Activated naive CD4-positive, alpha-beta T cell treated with anti-CD3 and anti-CD28 coated beads, Interleukin-2, amount 10 ng/mL, durations not matched to agents 7 days and 5 days (primary cell): ENCODE data around the gene BPGM.

Experiments
- CTCF ChIA-PET: fragments of 350-600 bp; sonication (Branson Sonifier 250); formaldehyde crosslinking; loops from one replicate; lab custom pipeline; 2021; ENCODE audit warnings: antibody characterized with exemption; lab: Charles Lee
- DNase-seq: peaks from one replicate; pipeline ENCODE4 v3.0.0-alpha.2; 2020
- H3K27ac Mint-ChIP-seq: one replicate; pipeline ENCODE4 v1.8.0; 2021; ENCODE audit warnings: mild to moderate bottlenecking, moderate library complexity, mixed read lengths
- H3K27me3 Mint-ChIP-seq: one replicate; pipeline ENCODE4 v1.8.0; 2021; ENCODE audit warnings: mild to moderate bottlenecking, mixed read lengths
- H3K36me3 Mint-ChIP-seq: one replicate; pipeline ENCODE4 v1.8.0; 2021; ENCODE audit warnings: mixed read lengths
- H3K4me1 Mint-ChIP-seq: one replicate; pipeline ENCODE4 v1.8.0; 2021; ENCODE audit warnings: mixed read lengths
- H3K4me3 Mint-ChIP-seq: one replicate; pipeline ENCODE4 v1.8.0; 2021; ENCODE audit warnings: mild to moderate bottlenecking, moderate library complexity, mixed read lengths
- H3K9me3 Mint-ChIP-seq: one replicate; pipeline ENCODE4 v1.8.0; 2021; ENCODE audit warnings: mixed read lengths

BPGM gene

GRCh38 chr7:134699021-134699818, 52.6 kb downstream of the BPGM start:
- DNase-seq: no peak

DNA sequence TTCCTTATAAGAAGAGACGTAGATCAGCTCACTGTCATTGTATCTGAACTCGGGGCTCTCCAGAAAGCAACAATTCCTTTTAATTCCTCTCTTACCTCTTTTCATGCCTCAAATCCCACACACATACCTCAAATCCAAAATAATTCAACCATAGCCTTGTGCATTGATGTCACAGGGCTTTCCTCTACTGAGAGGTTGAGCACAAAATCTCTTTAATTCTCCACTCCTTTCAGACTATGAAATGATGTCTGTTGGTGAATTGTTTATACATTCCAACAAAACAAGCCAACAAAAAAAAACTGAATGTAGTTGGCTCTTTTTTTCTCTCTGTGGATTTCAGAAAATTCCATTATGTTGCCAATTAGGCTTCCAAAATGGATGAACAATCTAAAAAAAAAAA, 53.2 kb downstream of the BPGM start:
- no peaks in the 10 kb centered on the region for H3K36me3 Mint-ChIP-seq
- no peak overlapping the region for H3K27ac Mint-ChIP-seq
- no peak for DNase-seq
- no peak overlapping the region for H3K4me3 Mint-ChIP-seq
- H3K4me1 Mint-ChIP-seq: no peaks in the 10 kb centered on the region
- no peaks in the 10 kb centered on the region for H3K9me3 Mint-ChIP-seq
- peaks cover 7% of the 10 kb centered on the region for H3K27me3 Mint-ChIP-seq
- CTCF ChIA-PET: interaction anchor here (1.4 to 3.9 kb wide), 4 partner anchors 9 to 88 kb away, joined by 4 to 31 read pairs (median 10); no protein-coding TSS in a partner anchor

More at GRCh38 chr7:134699021-134699818, 52.6 kb downstream of the BPGM start:
- Mint-ChIP-seq H3K36me3 (no peaks in the 10 kb centered on the region), H3K27ac (no peak overlapping the region), H3K27me3 (peaks cover 7% of the 10 kb centered on the region), H3K4me1 (no peaks in the 10 kb centered on the region), H3K9me3 (no peaks in the 10 kb centered on the region), H3K4me3 (no peak overlapping the region)
- CTCF ChIA-PET: interaction anchor here (1.4 to 3.9 kb wide), 3 partner anchors 9 to 66 kb away, joined by 4 to 31 read pairs (median 15); no protein-coding TSS in a partner anchor

GRCh38 chr7:134701272-134701671, 54.6 kb downstream of the BPGM start:
- H3K27me3 Mint-ChIP-seq: peaks cover 7% of the 10 kb centered on the region
- H3K36me3 Mint-ChIP-seq: no peaks in the 10 kb centered on the region
- DNase-seq: no peak
- H3K4me1 Mint-ChIP-seq: no peaks in the 10 kb centered on the region
- H3K4me3 Mint-ChIP-seq: no peak overlapping the region
- CTCF ChIA-PET: interaction anchor here (0.7 to 3.9 kb wide), 8 partner anchors 10 to 268 kb away, joined by 3 to 31 read pairs (median 4); no protein-coding TSS in a partner anchor
- H3K27ac Mint-ChIP-seq: no peak overlapping the region
- H3K9me3 Mint-ChIP-seq: no peaks in the 10 kb centered on the region

DNA sequence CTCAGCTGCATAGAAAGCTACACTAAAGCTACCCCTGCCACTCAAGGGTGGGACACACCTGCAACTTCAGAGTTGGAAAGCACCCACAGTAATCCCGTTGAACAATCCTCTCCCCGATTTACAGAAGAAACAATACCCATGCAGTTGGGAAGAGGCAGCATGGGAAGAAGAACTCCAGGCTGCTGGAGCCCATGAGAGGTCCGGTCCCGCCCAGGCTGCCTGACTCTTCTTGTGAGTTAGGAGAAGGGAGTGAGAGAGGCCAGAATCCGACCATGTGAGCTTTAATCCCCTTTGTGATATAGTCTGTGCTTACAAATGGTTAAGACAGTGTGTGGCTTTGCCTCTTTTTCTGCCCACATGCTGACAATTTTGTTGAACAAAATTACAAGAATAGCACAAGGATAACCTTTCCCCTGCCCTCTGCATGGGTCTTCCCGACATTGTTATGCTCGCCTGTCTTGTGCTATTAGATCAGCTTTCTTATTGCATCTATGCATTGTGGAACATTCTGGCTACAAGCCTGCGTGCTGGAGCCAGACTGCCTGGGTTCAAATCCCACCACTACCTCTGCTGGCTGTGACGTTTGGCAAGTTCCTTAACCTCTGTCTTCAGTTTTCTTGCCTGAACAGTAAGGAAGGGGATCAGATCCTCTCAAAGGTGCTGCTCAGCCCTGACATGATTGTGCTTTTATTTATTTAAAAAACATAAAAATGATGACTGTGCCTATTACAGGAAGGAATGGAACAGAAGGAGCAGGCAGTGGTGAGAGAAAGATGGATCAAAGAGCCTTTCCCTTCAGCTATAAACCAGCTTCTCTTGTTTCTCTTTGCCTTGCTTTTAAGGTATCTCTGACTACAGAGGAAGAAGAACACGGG, 56.0 kb downstream of the BPGM start:
- Mint-ChIP-seq H3K27ac (no peak overlapping the region), H3K4me1 (no peaks in the 10 kb centered on the region), H3K9me3 (no peaks in the 10 kb centered on the region), H3K27me3 (peaks cover 7% of the 10 kb centered on the region), H3K4me3 (no peak overlapping the region), H3K36me3 (no peaks in the 10 kb centered on the region)
- CTCF ChIA-PET: interaction anchor here (1.0 to 3.9 kb wide), 5 partner anchors 8 to 70 kb away, joined by 3 to 31 read pairs (median 7); no protein-coding TSS in a partner anchor
- DNase-seq: no peak

GRCh38 chr7:134703241-134703594, 56.6 kb downstream of the BPGM start:
- no peak overlapping the region for H3K4me3 Mint-ChIP-seq
- H3K4me1 Mint-ChIP-seq: no peaks in the 10 kb centered on the region
- no peak overlapping the region for H3K27ac Mint-ChIP-seq
- CTCF ChIA-PET: interaction anchor here (1.0 to 1.5 kb wide), 2 partner anchors 24 to 71 kb away, joined by 3 to 5 read pairs; no protein-coding TSS in a partner anchor
- H3K27me3 Mint-ChIP-seq: peaks cover 7% of the 10 kb centered on the region
- no peaks in the 10 kb centered on the region for H3K36me3 Mint-ChIP-seq
- DNase-seq: no peak
- H3K9me3 Mint-ChIP-seq: no peaks in the 10 kb centered on the region

- H3K36me3 Mint-ChIP-seq: no peaks in the 10 kb centered on the region
- CTCF ChIA-PET: interaction anchor here (0.6 to 1.0 kb wide), 2 partner anchors 49 to 71 kb away, joined by 3 read pairs; no protein-coding TSS in a partner anchor
- H3K27ac Mint-ChIP-seq: no peak overlapping the region
- H3K4me1 Mint-ChIP-seq: no peaks in the 10 kb centered on the region
- H3K27me3 Mint-ChIP-seq: peaks cover 7% of the 10 kb centered on the region
- no peak overlapping the region for H3K4me3 Mint-ChIP-seq
- H3K9me3 Mint-ChIP-seq: no peaks in the 10 kb centered on the region
- no peak for DNase-seq
These were observed 57.1 kb downstream of the BPGM start for GRCh38 chr7:134703782-134704181.

DNA sequence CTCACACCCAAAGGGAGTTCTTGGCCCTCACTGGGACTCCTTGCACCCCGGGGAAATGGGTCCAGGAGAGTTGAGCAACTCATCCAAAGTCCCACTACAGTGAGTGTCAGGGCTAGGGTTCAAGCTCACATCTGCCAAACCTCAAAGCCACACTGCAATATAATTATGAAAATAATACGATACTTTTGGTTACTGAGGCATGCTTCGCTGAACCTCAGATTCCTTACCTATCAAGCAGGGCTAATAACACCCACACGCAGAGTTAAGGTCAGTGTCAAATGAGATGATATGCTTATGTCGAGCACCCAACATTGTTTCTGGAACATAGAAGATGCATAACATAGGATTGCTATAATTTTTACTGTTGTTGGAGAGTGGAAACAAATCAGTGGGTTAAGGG, 58.2 kb downstream of the BPGM start:
- H3K36me3 Mint-ChIP-seq: no peaks in the 10 kb centered on the region
- H3K4me3 Mint-ChIP-seq: no peak overlapping the region
- no peaks in the 10 kb centered on the region for H3K4me1 Mint-ChIP-seq
- CTCF ChIA-PET: no interaction called here
- H3K27ac Mint-ChIP-seq: no peak overlapping the region
- H3K27me3 Mint-ChIP-seq: peaks cover 7% of the 10 kb centered on the region
- no peak for DNase-seq
- no peaks in the 10 kb centered on the region for H3K9me3 Mint-ChIP-seq

- Mint-ChIP-seq H3K9me3 (no peaks in the 10 kb centered on the region), H3K27ac (no peak overlapping the region), H3K4me1 (peaks cover 6% of the 10 kb centered on the region), H3K27me3 (peaks cover 7% of the 10 kb centered on the region), H3K36me3 (no peaks in the 10 kb centered on the region), H3K4me3 (no peak overlapping the region)
- no peak for DNase-seq
- CTCF ChIA-PET: interaction anchor here (0.6 kb wide), 1 partner anchor 226 kb away, joined by 3 read pairs; no protein-coding TSS in a partner anchor
These were observed 59.1 kb downstream of the BPGM start for GRCh38 chr7:134705716-134706115.

GRCh38 chr7:134706468-134706867, 59.8 kb downstream of the BPGM start:
- H3K27me3 Mint-ChIP-seq: peaks cover 7% of the 10 kb centered on the region
- DNase-seq: no peak
- CTCF ChIA-PET: interaction anchor here (0.6 kb wide), 1 partner anchor 227 kb away, joined by 3 read pairs; no protein-coding TSS in a partner anchor
- no peaks in the 10 kb centered on the region for H3K36me3 Mint-ChIP-seq
- no peaks in the 10 kb centered on the region for H3K9me3 Mint-ChIP-seq
- no peak overlapping the region for H3K27ac Mint-ChIP-seq
- H3K4me1 Mint-ChIP-seq: peaks cover 13% of the 10 kb centered on the region
- no peak overlapping the region for H3K4me3 Mint-ChIP-seq

DNA sequence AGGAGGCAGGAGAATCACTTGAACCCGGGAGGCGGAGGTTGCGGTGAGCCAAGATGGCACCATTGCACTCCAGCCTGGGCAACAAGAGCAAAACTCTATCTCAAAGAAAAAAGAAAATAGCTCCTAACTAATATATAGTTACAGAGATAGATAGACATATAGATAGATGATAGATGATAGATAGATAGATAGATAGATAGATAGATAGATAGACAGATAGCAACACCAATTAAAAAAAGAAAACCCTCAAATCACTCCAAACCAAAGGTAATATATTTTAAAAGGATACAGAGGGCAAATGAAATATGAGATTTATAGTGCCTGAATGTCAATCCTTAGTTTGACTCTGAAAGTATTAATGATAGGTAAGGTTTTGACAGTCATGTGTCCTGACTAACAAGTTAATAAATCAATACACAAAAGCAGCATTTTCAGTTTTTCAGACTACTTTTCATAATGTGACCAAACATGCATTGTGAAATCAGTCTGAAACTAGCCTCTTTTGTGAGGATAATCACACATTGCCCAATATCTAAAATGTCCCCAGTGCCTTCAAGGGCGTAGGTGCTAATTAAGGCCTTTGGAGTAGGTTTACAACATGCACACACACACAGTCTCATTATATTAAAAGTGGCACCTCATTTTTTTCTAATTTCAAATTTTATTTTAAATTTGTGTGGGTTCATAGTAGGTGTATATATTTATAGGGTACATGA, 61.2 kb downstream of the BPGM start:
- H3K4me1 Mint-ChIP-seq: peaks cover 24% of the 10 kb centered on the region
- no peak overlapping the region for H3K4me3 Mint-ChIP-seq
- no peaks in the 10 kb centered on the region for H3K36me3 Mint-ChIP-seq
- no peak overlapping the region for H3K27ac Mint-ChIP-seq
- no peak for DNase-seq
- no peaks in the 10 kb centered on the region for H3K27me3 Mint-ChIP-seq
- CTCF ChIA-PET: no interaction called here
- H3K9me3 Mint-ChIP-seq: no peaks in the 10 kb centered on the region

GRCh38 chr7:134708692-134709091, 62.0 kb downstream of the BPGM start:
- no peaks in the 10 kb centered on the region for H3K27me3 Mint-ChIP-seq
- peaks cover 26% of the 10 kb centered on the region for H3K4me1 Mint-ChIP-seq
- no peaks in the 10 kb centered on the region for H3K9me3 Mint-ChIP-seq
- no peak for DNase-seq
- CTCF ChIA-PET: interaction anchor here (1.2 to 1.3 kb wide), 2 partner anchors 16 to 18 kb away, joined by 3 to 4 read pairs; no protein-coding TSS in a partner anchor
- H3K27ac Mint-ChIP-seq: no peak overlapping the region
- H3K36me3 Mint-ChIP-seq: no peaks in the 10 kb centered on the region
- H3K4me3 Mint-ChIP-seq: no peak overlapping the region

DNA sequence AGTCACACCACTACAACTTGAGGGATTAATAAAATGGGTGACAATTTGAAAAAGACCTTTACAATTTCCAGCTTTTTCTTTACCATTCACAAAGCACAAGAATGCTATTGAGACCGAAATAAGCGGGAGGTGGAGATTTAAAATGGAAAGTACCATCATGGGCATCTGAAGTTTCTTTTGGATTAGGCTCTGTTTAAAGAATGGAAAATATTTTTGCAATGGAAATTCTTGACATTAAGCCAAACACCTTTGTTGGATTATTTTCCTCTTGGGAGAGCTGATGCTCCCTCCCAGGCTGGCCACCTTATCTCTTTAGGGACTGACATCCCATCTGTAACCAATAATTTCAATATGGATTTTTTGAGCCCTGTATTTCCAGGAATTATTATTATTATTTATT, 62.5 kb downstream of the BPGM start:
- CTCF ChIA-PET: interaction anchor here (1.2 to 1.3 kb wide), 2 partner anchors 15 to 19 kb away, joined by 3 to 4 read pairs; no protein-coding TSS in a partner anchor
- no peak for DNase-seq
- Mint-ChIP-seq H3K4me3 (no peak overlapping the region), H3K9me3 (no peaks in the 10 kb centered on the region), H3K4me1 (peaks cover 26% of the 10 kb centered on the region), H3K36me3 (no peaks in the 10 kb centered on the region), H3K27ac (no peak overlapping the region), H3K27me3 (no peaks in the 10 kb centered on the region)

- H3K4me3 Mint-ChIP-seq: peak overlapping the region; percentile 17
- H3K9me3 Mint-ChIP-seq: no peaks in the 10 kb centered on the region
- no peak for DNase-seq
- H3K36me3 Mint-ChIP-seq: no peaks in the 10 kb centered on the region
- peaks cover 26% of the 10 kb centered on the region for H3K4me1 Mint-ChIP-seq
- no peaks in the 10 kb centered on the region for H3K27me3 Mint-ChIP-seq
- H3K27ac Mint-ChIP-seq: peak overlapping the region; percentile 93
- CTCF ChIA-PET: interaction anchor here (1.1 kb wide), 1 partner anchor 8 kb away, joined by 7 read pairs; no protein-coding TSS in a partner anchor
These were observed 63.8 kb downstream of the BPGM start for GRCh38 chr7:134710511-134710853.
